ENCODE results near the gene CNTNAP4. TPM values are rescaled to one million over a fixed set of nuclear protein-coding genes. Genes with fewer than 3 reads are reported as not detected.

The CNTNAP4 gene
- total and polyA plus RNA-seq, 2 of the 8 experiments (the other 6 are each of a cell fraction or from before 2014, with no cell fraction given), result not detected

DNA sequence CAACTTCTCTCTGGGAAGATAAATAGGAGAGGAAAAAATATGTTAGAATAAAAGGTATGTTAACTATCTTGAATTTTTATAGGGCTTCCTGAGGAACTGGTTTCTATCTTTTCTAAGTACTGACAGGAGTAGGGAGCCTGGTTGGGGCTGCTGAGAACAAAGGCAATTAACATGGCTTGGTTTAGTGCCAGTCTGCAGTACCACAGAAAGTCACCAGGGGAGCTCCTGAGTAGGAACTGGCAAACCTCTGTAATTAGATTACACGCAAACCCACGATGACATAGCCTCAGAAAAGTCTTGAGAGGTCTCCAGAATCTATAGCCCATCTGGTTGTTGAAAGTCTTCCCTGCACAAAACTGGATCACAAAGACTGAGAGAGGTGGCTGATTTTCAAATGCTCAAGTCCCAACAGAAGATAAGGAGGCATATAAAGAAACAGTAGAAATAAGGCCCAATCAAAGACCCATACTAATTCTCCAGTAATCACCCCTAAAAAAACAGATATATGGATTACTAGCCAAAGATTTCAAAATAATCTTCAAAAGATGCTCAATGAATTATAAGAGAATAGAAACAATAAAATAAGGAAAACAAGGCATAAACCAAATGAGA lies 11.7 kb upstream of the CNTNAP4 start:
- no peaks in the 10 kb centered on the region for H3K9me3 ChIP-seq (ENCODE audit: insufficient read depth in 2 of 2, low read depth in 1 of 2, low read length in 1 of 2)
- H2AFZ ChIP-seq (ENCODE audit: low read length), result no peak overlapping the region
- H4K8ac ChIP-seq (ENCODE audit: extremely low read depth, insufficient read depth, low read length), result no peak overlapping the region
- no peak overlapping the region for H2BK12ac ChIP-seq (ENCODE audit: low read depth, low read length)
- H3K14ac ChIP-seq (ENCODE audit: insufficient read length), result no peak overlapping the region
- no peak overlapping the region for H3K4me3 ChIP-seq (ENCODE audit: extremely low read depth in 1 of 4, insufficient read depth in 2 of 4, low read depth in 3 of 4, low read length in 4 of 4)
- peak; percentile 31 to 92 for DNase-seq (ENCODE audit: low read depth in 1 of 2, low spot score in 2 of 2)
- no peak overlapping the region for H3K23ac ChIP-seq (ENCODE audit: insufficient read length)
- no peak overlapping the region for H3K4me2 ChIP-seq (ENCODE audit: insufficient read depth in 1 of 2, low read depth in 2 of 2, low read length in 2 of 2)
- no peaks in the 10 kb centered on the region for H3K27me3 ChIP-seq (replicated peaks in 1 of 4; ENCODE audit: control insufficient read depth in 3 of 4, extremely low read depth in 1 of 4, insufficient read depth in 3 of 4, low read length in 3 of 4)
- H3K79me2 ChIP-seq (ENCODE audit: control insufficient read depth in 1 of 2, insufficient read depth in 2 of 2, low read length in 2 of 2), result no peaks in the 10 kb centered on the region
- no peak overlapping the region for H4K91ac ChIP-seq (replicated peaks; ENCODE audit: insufficient read length, low read length)
- H3K79me1 ChIP-seq (ENCODE audit: low read depth, low read length), result no peaks in the 10 kb centered on the region
- H3K4ac ChIP-seq (replicated peaks; ENCODE audit: insufficient read length, low read depth, low read length), result no peak overlapping the region
- no peak overlapping the region for H3K27ac ChIP-seq (ENCODE audit: low read depth, low read length)
- H2BK20ac ChIP-seq (ENCODE audit: low read length), result no peak overlapping the region
- H4K5ac ChIP-seq (ENCODE audit: insufficient read length, low read depth, low read length), result no peak overlapping the region
- no peaks in the 10 kb centered on the region for H4K20me1 ChIP-seq (replicated peaks in 1 of 2; ENCODE audit: control insufficient read depth in 1 of 2, insufficient read depth in 2 of 2, low read length in 2 of 2)
- H3K56ac ChIP-seq (replicated peaks; ENCODE audit: insufficient read length, low read depth, low read length), result no peak overlapping the region
- 39% methylated on average over 2 of the region's 2 CpGs; no CpG with 5 or more reads in 1 of the 2 experiments for WGBS, 2 experiments (ENCODE audit: extremely low coverage in 1 of 2, insufficient coverage in 1 of 2, insufficient read length in 1 of 2, insufficient replicate concordance in 2 of 2, low coverage in 1 of 2, low lambda C conversion rate in 2 of 2, missing lambda C conversion rate in 1 of 2)
- peak; percentile 94 for FAIRE-seq
- no peak overlapping the region for H2BK5ac ChIP-seq (ENCODE audit: low read depth, low read length)
- no peaks in the 10 kb centered on the region for H3K23me2 ChIP-seq (ENCODE audit: low read depth, low read length)
- H2BK15ac ChIP-seq (ENCODE audit: low read length), result no peak overlapping the region
- H2AK5ac ChIP-seq (ENCODE audit: low read depth, low read length), result no peak overlapping the region
- ChIA-PET CTCF (ENCODE audit: partially characterized antibody) (interaction anchor here (0.5 to 2.9 kb wide), 13 partner anchors 12 to 905 kb away, joined by 3 to 27 read pairs (median 4); partner anchors contain the start of gene CNTNAP4), POLR2A (ENCODE audit: partially characterized antibody) (no interaction called here)
- no peak overlapping the region for H3K9ac ChIP-seq (replicated peaks in 1 of 4; ENCODE audit: extremely low read depth in 1 of 4, low read depth in 3 of 4, low read length in 3 of 4)
- H3K4me1 ChIP-seq (replicated peaks in 1 of 4; ENCODE audit: control insufficient read depth in 3 of 4, insufficient read depth in 4 of 4, low read length in 3 of 4), result no peaks in the 10 kb centered on the region
- H3K18ac ChIP-seq (ENCODE audit: extremely low read depth, low read length), result no peak overlapping the region
- H2BK120ac ChIP-seq (replicated peaks; ENCODE audit: low read depth, low read length), result no peak overlapping the region
- no peaks in the 10 kb centered on the region for H3K36me3 ChIP-seq (ENCODE audit: control insufficient read depth in 2 of 4, insufficient read depth in 4 of 4, low read length in 3 of 4)
- no peak for TF ChIP-seq JUND (IDR thresholded peaks at IDR 0.05; ENCODE audit: low read length)
- TF ChIP-seq EZH2 (IDR thresholded peaks at IDR 0.05; ENCODE audit: low read depth, low read length, severe bottlenecking), result no peak
- TF ChIP-seq BRCA1 (IDR thresholded peaks at IDR 0.05; ENCODE audit: low read depth, low read length), result no peak
- TF ChIP-seq, protein P1, sequence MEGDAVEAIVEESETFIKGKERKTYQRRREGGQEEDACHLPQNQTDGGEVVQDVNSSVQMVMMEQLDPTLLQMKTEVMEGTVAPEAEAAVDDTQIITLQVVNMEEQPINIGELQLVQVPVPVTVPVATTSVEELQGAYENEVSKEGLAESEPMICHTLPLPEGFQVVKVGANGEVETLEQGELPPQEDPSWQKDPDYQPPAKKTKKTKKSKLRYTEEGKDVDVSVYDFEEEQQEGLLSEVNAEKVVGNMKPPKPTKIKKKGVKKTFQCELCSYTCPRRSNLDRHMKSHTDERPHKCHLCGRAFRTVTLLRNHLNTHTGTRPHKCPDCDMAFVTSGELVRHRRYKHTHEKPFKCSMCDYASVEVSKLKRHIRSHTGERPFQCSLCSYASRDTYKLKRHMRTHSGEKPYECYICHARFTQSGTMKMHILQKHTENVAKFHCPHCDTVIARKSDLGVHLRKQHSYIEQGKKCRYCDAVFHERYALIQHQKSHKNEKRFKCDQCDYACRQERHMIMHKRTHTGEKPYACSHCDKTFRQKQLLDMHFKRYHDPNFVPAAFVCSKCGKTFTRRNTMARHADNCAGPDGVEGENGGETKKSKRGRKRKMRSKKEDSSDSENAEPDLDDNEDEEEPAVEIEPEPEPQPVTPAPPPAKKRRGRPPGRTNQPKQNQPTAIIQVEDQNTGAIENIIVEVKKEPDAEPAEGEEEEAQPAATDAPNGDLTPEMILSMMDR (IDR thresholded peaks at IDR 0.05; ENCODE audit: control extremely low read depth in 1 of 3, insufficient read depth in 1 of 3, low read depth in 1 of 3, low read length in 3 of 3), result peak; percentile 26 to 74 (median 52)
- TF ChIP-seq, protein P2, sequence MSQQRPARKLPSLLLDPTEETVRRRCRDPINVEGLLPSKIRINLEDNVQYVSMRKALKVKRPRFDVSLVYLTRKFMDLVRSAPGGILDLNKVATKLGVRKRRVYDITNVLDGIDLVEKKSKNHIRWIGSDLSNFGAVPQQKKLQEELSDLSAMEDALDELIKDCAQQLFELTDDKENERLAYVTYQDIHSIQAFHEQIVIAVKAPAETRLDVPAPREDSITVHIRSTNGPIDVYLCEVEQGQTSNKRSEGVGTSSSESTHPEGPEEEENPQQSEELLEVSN (IDR thresholded peaks at IDR 0.05), result no peak
- peak; percentile 60 to 67 for TF ChIP-seq RAD21 (IDR thresholded peaks at IDR 0.05 in 1 of 2, conservative IDR thresholded peaks at IDR 0.05 in 1 of 2; ENCODE audit: low read depth in 2 of 2, low read length in 2 of 2)
- no peak for TF ChIP-seq SRF (IDR thresholded peaks at IDR 0.05; ENCODE audit: low read depth, low read length)
- TF ChIP-seq JUN (IDR thresholded peaks at IDR 0.05; ENCODE audit: low read depth, low read length), result no peak
- TF ChIP-seq RNF2 (IDR thresholded peaks at IDR 0.05; ENCODE audit: borderline replicate concordance, low read depth, low read length, missing control alignments, poor library complexity, severe bottlenecking), result no peak
